Measurements from ENCODE around the gene RNF20.

Gene RNF20

GRCh38 chr9:101533334-101534204, at the start of gene RNF20:
Gene RNF20, plus strand, starts transcription at chr9:101533853. Its CDS starts 1,571 bp downstream, at chr9:101535424.
- TF ChIP-seq POLR2A (IDR thresholded peaks at IDR 0.05; ENCODE audit: low read length) (peak; percentile 31), GATA1 (IDR thresholded peaks at IDR 0.05; ENCODE audit: low read depth, low read length) (no peak)
- peak; percentile 99 for DNase-seq

GRCh38 chr9:101484046-101484445, 49.6 kb upstream of the RNF20 start:
- DNase-seq: no peak
- TF ChIP-seq GATA1 (IDR thresholded peaks at IDR 0.05; ENCODE audit: low read depth, low read length) (no peak), POLR2A (IDR thresholded peaks at IDR 0.05; ENCODE audit: low read length) (no peak)

- no peak for TF ChIP-seq GATA1 (IDR thresholded peaks at IDR 0.05; ENCODE audit: low read depth, low read length)
- TF ChIP-seq POLR2A (IDR thresholded peaks at IDR 0.05; ENCODE audit: low read length): peak; percentile 47
- peak; percentile 49 to 65 for DNase-seq
These were observed 47.5 kb upstream of the RNF20 start for GRCh38 chr9:101485924-101486692.

GRCh38 chr9:101486693-101487442, 46.8 kb upstream of the RNF20 start:
- TF ChIP-seq POLR2A (IDR thresholded peaks at IDR 0.05; ENCODE audit: low read length) (peak; percentile 63), GATA1 (IDR thresholded peaks at IDR 0.05; ENCODE audit: low read depth, low read length) (no peak)

GRCh38 chr9:101487443-101487840, 46.2 kb upstream of the RNF20 start:
- no peak for DNase-seq
- TF ChIP-seq POLR2A (IDR thresholded peaks at IDR 0.05; ENCODE audit: low read length) (no peak), GATA1 (IDR thresholded peaks at IDR 0.05; ENCODE audit: low read depth, low read length) (no peak)

More at GRCh38 chr9:101486693-101487442, 46.8 kb upstream of the RNF20 start:
- peak; percentile 57 to 63 for DNase-seq

- no peak for DNase-seq
- TF ChIP-seq POLR2A (IDR thresholded peaks at IDR 0.05; ENCODE audit: low read length): no peak
- TF ChIP-seq GATA1 (IDR thresholded peaks at IDR 0.05; ENCODE audit: low read depth, low read length): no peak
These were observed 37.8 kb upstream of the RNF20 start for GRCh38 chr9:101495810-101496209.

- TF ChIP-seq GATA1 (IDR thresholded peaks at IDR 0.05; ENCODE audit: low read depth, low read length) (no peak), POLR2A (IDR thresholded peaks at IDR 0.05; ENCODE audit: low read length) (no peak)
- no peak for DNase-seq
These were observed 35.3 kb upstream of the RNF20 start for GRCh38 chr9:101498323-101498722.

GRCh38 chr9:101504188-101504587, 29.5 kb upstream of the RNF20 start:
- TF ChIP-seq GATA1 (IDR thresholded peaks at IDR 0.05; ENCODE audit: low read depth, low read length) (no peak), POLR2A (IDR thresholded peaks at IDR 0.05; ENCODE audit: low read length) (no peak)
- no peak for DNase-seq

- no peak for DNase-seq
- TF ChIP-seq GATA1 (IDR thresholded peaks at IDR 0.05; ENCODE audit: low read depth, low read length): no peak
- no peak for TF ChIP-seq POLR2A (IDR thresholded peaks at IDR 0.05; ENCODE audit: low read length)
These were observed 25.4 kb upstream of the RNF20 start for GRCh38 chr9:101508211-101508610.

- no peak for TF ChIP-seq GATA1 (IDR thresholded peaks at IDR 0.05; ENCODE audit: low read depth, low read length)
- no peak for TF ChIP-seq POLR2A (IDR thresholded peaks at IDR 0.05; ENCODE audit: low read length)
- no peak for DNase-seq
These were observed 24.1 kb upstream of the RNF20 start for GRCh38 chr9:101509572-101509971.

- DNase-seq: no peak
- no peak for TF ChIP-seq GATA1 (IDR thresholded peaks at IDR 0.05; ENCODE audit: low read depth, low read length)
These were observed 23.2 kb upstream of the RNF20 start for GRCh38 chr9:101510459-101510858.

- TF ChIP-seq GATA1 (IDR thresholded peaks at IDR 0.05; ENCODE audit: low read depth, low read length) (no peak), POLR2A (IDR thresholded peaks at IDR 0.05; ENCODE audit: low read length) (no peak)
- DNase-seq: no peak
These were observed 22.6 kb upstream of the RNF20 start for GRCh38 chr9:101511009-101511408.

- DNase-seq: no peak
- TF ChIP-seq GATA1 (IDR thresholded peaks at IDR 0.05; ENCODE audit: low read depth, low read length): no peak
- no peak for TF ChIP-seq POLR2A (IDR thresholded peaks at IDR 0.05; ENCODE audit: low read length)
These were observed 21.5 kb upstream of the RNF20 start for GRCh38 chr9:101512116-101512515.

- no peak for TF ChIP-seq POLR2A (IDR thresholded peaks at IDR 0.05; ENCODE audit: low read length)
- no peak for TF ChIP-seq GATA1 (IDR thresholded peaks at IDR 0.05; ENCODE audit: low read depth, low read length)
- no peak for DNase-seq
These were observed 20.3 kb upstream of the RNF20 start for GRCh38 chr9:101513351-101513750.

Data from erythroblast (primary cell).